ENCODE data around the gene PSEN1.

DNA sequence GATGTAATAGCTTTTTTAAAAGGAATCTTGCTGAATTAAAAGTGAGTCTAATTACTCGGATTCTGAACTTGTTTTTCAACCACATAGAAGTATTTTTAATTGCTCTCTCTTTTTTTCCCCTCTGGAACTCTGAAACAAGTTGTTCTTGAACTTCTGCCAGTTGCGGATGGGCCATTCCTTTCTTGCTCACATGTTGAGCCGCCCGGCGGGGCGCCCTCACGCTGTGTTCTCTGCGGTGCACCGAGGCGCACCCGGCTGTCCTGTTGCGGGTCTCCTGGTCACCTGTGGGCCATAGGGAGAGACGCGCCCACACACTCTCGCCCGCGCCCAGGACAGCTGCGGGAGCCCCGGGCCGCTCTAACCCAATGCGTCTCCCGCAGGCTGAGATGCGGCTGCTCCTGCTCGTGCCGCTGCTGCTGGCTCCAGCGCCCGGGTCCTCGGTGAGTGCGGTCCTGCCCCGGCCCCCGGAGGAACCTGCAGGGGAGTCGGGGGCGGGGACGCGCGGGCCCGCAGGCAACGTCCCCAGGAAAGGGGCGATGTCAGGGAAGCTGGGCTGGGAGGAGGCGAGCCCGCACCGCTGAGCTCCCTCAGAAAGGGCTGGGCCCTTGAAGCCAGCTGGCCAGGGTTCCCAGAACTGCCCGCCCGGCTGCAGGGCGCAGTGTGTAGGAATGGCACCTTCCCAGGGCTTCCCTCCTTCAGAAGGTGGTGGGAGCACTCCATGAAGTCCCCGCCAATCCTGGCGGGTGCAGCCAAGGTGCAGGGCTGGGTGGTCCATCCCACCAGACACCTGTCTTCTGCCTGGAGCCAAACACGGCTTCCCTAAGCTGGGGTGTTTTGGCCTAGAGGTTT lies 103.3 kb downstream of the PSEN1 start:
- TF ChIP-seq POLR2A (IDR thresholded peaks at IDR 0.05) (no peak), CTCF (IDR thresholded peaks at IDR 0.05) (no peak)

Data from transverse colon (tissue), 3 donors.